HG03039 (cell line): ENCODE measurements around the gene TNIK.
"Not testable (repeated sequence)": the region's sequence is repeated elsewhere in the genome, so short reads cannot be mapped to it uniquely, and the experiment has no call there.

Source experiments
- ATAC-seq: cut with Tn5 transposase; IDR thresholded peaks from one replicate; pipeline ENCODE4 v1.9.1; 2021; ENCODE audit warnings: mild to moderate bottlenecking, moderate library complexity; ENCODE audit not compliant: unreplicated experiment

TNIK gene

DNA sequence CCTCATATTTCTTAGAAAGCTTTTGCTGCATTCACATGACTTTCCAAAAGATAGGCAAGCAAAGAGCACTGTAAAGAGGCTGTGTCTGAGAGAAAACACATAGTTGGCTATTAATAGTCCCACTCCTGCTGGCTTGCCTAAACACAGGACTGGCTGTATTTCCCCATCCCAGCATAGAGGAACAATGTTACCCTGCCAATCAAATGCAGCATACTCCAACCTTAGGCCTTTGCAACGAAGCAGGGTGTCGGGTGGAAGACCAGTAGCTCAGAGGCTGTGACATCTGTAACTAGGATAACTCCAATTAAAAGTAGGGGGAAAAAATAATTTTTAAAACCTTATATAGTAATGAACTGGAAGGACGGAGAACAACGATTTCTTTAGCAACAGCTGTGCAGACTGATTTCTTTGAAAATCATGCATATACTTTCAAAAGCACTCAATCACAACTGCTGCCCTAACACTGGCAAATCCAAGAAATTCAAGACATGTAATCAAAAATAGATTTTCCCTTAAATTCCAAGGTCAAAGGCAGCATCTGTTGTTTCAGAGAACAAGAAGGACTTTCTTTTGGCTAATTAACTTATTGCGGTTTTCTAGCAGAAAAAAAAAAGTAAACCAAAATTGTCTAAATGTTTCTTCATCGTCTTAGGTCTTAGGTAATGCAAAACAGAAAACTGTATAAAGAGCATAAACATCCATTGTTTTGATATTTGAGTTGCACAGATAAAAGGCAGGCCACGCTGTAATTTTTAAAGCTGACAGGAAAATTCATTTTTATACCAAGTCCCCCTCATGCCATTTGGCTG is 139.3 kb downstream of the TNIK start:
- ATAC-seq: no peak

DNA sequence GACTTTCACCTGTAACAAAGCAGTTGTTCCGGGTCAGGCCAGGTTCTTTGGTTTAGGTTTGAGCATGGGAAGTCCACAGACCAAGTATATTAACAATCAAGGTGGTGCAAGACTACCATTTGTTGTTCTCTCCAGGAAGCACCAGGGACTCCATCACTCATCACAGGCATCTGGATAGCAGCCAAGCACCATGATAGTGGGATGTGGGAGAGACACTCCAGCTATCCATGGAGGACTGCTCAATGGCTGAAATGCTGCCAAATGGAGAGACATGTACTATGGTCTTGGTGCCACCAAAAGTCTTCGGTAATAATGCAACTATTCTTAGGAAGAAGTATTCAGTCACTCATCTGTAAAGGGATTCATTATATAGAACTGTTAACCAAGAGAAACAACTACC is 143.0 kb downstream of the TNIK start:
- no peak for ATAC-seq

DNA sequence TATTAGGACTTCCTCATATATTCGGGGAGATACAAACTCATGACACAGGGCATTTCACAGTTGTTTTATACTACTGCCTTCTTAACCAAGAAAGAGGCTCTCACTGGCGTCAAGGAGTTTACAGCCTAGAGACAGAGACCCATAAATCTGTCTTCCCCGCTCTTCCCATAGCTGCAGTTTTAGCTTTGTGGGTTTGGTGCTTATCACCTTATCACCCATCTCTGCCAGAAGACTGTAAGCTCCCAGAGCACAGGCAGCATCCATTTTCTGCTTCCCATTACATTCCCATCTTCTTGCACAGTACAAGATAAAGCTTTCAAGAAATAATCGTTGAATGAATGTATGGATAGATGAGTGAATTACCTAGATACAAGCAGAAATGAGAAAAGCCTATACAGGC is 144.3 kb downstream of the TNIK start:
- no peak for ATAC-seq

DNA sequence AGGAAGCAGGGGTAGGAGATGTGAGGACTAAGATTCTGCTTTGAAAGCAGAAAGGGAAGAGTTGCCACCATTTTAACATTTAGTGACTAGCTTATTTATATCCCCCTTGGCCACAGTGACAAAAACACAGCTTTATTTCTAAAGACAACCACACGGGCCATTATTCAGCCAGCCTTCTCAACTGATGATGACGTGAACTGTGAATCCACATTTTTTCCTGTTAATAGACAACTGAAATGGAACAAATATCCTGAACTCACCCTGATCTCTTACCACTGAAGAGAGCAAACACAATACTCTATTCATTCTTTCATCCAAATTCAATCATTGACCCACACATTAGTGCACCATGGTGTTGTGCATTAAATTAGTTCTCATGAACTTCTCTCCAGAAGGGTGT is 145.1 kb downstream of the TNIK start:
- ATAC-seq: no peak

DNA sequence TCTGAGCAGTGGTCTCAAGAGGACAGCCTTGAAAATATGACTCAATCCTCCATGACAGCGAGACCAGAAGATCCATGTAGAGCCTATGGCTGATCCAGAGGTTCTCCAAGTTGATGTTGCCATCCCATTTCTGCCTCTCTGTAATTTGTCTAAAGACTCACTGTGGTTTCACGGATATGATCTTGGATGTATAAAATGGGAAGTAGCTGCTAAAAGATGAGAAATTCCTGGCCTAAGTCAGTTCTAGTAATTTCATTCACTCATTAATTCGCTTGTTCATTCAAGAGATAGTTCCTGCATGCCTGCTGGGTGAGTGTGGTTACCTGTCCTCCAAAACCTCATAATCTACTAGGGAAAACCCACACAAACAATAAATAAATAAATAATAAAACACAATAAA is 145.9 kb downstream of the TNIK start:
- ATAC-seq: no peak

DNA sequence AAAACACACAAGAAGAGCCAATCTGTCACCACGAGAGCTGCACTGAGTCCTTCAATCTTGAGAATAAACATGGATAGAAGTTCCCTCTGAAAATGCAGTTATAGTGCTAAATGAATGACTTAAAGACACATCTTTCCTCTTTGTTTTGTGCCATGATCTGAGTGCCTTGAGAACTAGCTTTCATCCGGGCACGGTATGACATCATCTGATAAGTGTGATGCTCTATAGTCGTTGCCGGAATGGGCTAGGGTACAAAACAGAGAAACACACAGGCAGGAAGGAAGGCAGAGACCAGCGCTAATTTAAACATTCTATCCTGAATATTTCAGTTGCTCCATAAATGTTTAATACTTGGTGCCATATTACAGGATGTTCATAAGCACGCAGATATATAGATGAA is 146.5 kb downstream of the TNIK start:
- ATAC-seq: no peak

DNA sequence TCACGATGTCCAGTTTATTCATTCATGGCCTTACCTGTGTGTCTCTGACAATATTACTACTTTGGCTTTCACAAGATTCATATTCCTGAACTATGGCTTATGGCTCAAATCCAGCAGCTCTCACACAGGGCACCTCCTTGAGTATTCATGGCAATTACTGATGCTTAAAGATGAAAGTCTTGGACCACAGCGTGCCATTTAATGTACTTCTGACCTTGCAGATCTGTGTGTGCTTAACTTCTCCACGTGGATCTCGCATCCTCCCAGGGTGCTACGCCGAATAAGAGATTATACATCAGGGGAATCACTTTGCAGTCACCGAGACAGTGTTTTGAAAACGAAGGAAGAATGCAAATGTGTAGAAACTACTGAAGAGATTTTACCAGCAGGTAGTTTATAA is 147.5 kb downstream of the TNIK start:
- ATAC-seq: no peak

DNA sequence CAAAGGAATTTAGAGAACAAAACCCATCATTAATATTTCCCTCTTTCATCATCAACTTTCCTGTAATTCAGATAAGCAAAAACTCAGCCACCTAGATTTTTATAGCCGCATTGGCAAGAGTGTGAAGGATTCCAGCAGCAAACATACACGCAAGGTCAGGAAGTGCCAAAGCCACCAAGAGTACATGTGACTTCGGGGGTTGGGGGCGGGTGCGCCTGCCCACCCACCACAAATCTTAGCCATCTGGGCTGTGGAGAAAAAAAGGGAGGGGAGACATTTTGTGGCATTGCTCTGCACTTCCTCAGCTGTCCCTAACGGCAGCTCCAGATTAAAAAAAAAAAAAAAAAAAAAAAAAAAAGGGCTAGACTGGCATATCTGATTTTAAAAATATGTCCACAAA is 148.4 kb downstream of the TNIK start:
- ATAC-seq: no peak

DNA sequence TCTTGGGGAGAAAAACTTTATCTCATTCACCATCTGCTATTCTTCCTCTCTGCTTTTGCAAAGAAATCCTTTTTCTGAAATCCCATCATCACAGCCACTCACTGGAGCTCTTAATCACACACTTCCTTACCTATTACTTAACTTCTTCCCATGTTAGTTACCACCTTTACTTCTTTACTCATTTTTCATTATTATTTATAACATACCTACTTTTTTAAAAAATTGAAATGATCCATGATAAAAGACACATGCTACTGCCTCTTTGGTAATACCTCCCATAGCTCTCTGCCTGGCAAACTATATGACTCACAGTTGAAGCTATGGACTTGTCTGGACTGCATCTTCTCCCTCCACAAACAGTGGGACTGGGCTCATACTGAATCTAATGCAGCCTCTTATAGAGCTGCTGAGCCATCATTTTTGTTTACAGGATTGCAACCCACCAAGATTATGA is 150.3 kb downstream of the TNIK start:
- ATAC-seq: no peak

DNA sequence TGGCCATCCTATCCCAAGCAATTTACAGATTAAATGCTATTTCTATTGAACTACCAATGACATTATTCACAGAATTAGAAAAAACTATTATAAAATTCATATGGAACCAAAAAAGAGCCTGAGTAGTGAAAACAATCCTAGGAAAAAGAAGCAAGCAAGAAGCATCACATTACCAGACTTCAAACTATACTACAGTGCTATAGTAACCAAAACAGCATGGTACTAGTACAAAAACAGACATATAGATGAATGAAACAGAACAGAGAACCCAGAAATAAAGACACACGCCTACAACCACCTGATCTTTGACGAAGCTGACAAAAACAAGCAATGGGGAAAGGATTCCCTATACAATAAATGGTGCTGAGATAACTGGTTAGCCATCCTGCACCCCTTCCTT is 152.2 kb downstream of the TNIK start:
- ATAC-seq: no peak

DNA sequence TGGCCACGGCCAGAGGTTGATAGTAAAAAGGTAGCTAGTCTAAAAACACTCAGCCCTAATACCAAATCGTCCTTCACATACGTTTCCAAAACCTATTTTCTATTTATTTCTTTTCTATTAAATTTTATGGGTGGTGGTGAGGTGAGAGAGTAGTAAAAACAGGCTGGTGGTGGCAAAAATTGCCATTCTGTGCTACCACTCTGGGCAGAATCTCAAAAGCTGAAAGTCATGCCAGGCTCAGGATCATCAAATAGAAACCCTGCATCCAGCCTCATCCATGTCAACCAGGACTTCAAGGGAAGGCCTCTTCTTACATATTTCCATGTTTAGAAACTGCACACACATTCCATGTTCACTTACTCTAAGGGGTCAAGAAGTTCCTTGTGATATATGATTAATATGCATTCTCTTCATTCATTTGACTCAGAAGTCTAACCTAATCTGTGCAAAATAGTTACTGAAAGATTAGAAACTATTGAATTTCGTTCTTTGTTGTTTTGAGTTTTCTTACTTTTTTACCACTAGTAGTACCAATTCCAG is 153.1 kb downstream of the TNIK start:
- no peak for ATAC-seq

DNA sequence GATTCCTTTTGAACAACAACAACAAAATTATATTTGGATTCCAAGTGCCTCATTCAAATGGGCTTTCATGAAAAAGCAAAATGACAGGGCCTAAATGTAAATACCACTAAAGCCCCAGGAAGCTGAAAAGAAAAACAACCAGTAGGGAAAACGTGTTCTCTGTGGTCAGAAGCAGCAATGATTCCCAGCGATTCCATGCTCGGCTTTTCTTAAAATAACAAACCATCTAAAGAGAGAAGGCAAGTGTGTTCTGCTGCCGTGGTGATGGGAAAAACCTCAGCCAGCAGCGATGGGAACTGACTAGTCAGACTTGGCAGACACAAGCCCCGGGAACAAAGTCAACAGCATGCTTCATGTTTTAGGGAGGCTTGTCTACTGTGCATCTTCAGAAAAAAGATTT is 153.6 kb downstream of the TNIK start:
- no peak for ATAC-seq

DNA sequence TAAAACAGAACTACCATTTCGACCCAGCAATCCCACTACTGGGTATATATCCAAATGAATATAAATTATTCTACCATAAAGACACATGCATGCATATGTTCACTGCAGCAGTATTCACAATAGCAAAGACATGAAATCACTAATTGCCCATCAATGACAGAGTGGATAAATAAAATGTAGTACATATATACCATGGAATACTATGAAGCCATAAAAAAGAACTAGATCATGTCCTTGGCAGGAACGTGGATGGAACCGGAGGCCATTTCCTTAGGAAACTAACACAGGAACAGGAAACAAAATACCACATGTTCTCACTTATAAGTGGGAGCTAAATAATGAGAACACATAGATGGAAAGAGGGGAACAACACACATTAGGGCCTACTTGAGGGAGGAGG is 154.4 kb downstream of the TNIK start:
- ATAC-seq: not testable (repeated sequence)

DNA sequence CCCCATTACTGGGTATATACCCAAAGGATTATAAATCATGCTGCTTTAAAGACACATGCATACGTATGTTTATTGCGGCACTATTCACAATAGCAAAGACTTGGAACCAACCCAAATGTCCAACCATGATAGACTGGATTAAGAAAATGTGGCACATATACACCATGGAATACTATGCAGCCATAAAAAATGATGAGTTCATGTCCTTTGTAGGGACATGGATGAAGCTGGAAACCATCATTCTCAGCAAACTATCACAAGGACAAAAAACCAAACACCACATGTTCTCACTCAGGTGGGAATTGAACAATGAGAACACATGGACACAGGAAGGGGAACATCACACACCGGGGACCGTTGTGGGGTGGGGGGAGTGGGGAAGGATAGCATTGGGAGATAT is 155.7 kb downstream of the TNIK start:
- ATAC-seq: not testable (repeated sequence)

DNA sequence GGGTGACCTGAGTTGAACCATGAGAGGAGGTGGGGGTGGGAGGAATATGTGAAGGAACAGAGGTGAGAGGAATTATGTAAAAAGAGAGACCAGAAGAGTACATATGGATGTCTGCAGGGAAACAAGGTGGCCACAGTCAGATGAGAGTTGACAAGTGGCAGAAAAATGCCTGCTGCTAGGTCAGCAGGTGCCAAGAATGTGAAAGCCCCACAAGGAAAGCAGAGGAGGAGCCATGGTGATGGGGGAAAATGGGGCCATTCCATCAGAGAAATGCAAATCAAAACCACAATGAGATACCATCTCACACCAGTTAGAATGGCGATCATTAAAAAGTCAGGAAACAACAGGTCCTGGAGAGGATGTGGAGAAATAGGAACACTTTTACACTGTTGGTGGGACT is 156.2 kb downstream of the TNIK start:
- not testable (repeated sequence) for ATAC-seq

DNA sequence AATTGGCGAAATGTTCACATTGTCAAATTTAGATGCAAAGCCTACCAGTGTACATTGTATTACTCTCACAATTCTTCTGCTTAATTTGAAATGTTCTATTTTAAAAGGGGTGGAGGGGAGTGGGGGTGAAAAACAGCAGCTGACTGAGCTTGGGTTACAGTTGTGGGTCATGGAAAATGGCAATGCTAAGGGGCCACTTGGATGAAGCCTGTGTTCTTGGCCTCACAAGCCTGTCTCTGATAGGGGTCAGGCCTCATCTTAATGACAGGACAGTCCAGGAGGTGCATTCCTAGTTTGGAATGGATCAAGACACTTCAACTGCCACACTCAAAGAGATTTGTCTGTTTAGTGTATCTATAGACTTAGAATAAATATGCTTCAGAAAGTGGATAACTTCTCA is 158.2 kb downstream of the TNIK start:
- ATAC-seq: no peak

DNA sequence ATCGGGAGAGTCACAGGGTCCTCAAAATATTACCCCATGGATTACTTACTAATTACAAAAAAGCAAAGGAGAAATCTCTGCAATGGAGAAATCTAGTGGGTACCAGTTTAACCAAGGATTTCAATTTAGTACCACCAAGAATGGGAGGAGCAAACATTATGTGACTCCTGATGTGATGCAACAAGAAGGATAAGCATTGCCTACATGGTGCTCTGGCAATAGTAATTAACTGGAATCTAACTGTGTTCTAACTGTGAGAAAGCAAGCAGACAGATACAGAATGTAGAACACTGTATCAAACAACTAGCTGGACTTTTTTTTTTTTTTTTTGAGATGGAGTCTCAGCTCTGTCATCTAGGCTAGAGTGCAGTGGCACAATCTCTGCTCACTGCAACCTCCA is 159.2 kb downstream of the TNIK start:
- ATAC-seq: no peak

DNA sequence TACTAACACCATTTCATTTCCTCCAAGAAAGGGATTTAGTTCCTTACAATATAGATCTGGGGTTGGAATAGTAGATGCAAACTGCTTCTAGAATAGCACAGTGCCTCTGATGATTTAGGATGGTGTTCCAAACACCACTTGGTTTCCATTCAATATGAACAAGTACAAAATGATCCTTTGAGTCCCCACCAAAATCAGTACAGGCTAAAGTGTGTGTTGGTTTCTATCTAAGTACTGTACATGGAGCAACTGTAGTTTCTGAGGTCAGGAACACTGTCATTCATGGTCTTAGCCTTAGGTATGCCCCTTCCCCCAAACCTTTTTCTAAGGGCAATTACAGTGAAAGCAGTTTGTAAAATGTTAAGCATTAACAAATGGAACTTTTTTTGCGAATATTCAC is 162.3 kb downstream of the TNIK start:
- ATAC-seq: no peak

DNA sequence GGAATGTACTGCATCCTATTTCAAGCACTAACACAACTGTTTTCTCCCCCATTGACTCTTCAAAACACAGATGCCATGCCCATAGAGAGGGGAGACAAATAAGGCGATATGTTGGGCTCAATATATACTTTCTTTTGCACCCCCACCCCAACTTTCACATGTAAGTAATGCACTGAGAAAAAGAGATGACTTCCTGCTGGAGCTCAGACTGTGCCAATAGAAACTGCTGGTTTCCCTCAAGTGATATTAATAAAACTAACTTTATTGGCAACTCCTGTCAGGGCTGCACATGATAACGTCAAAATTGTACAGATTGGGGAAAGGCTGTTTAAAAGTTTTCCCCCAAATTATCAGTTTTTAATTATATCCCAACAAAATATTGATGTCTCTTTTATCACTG is 163.0 kb downstream of the TNIK start:
- no peak for ATAC-seq

DNA sequence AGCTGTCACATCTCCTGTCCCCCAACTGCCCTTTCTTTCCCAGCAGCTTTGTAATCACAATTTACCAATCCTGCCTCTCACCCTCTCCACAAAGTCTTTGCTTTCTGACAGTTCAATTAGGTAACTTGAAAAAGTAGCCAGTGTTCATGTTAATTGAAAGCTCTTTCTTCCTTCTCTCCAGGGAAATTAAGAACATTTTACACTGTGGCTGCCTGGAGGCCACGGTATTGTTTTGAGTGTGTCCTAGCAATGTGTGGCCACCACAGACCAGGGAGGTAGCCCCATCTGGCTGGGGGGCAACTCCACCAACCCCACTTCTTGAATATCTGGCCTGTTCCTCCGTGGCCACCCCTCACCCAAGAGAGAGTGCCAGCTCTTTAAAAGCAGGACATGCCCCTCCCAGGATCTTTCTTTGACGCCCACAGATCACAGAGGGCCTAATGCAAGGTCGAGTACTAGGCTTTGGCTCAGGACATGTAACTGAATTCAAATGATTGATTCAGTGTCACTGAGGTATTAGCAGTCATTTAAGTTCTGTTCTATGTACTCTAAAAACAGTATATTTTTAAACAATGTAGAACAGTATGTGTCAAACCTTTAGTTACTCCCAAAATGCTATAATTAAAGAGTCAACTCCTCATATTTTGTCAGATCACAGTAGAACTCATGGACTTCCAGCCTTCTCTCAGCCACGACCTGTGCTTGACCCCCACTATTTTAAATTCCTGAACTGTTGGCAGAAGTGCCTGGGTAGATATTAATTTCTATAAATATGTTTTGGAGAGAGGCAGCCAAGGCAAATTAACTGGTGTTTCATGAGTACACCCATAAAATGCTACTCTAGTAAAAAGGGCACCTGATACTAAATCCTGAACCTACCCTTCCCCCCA is 164.5 kb downstream of the TNIK start:
- ATAC-seq: no peak

DNA sequence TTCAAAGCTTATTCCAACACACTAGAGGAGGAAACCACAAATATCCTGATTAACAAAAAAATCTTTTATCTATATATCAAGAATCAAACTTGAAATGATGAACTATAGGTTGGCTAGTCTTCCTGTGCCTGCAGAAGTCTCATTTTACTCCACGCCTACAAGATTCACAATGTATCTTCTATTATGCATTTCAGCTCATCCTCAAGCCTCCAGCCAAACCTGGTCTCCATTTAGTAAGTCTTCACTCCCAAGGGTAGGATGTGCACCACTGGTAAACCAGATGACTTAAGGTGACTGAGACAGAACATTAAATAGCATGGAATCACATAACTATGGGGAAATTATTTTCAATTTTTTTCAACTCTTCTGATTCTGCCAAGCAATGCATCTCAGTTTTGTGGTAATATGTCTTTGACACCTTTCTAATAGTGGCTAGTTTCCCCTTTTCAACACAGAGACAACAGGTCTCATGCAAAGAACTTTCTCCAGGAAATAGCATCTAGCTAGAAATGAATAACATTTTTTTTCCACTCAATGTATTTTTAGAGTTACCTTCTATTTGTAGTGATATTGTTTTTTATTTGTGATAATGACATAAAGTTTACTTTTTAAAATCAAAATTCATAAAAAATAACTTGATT is 166.9 kb downstream of the TNIK start:
- ATAC-seq: peak; percentile 39
